KMS-11 (cell line): ENCODE measurements around the gene INPP4A.

ENCODE experiments used
- H2AFZ ChIP-seq: fragments of 200-600 bp; sonication (generic); 2 replicates; pipeline ENCODE4 v1.6.1; 2016; ENCODE audit warnings: antibody characterized with exemption, mixed run types, low read depth
- H3K27ac ChIP-seq: fragments of 200-600 bp; sonication (generic); 2 replicates; pipeline ENCODE4 v1.6.1; 2016; ENCODE audit warnings: mild to moderate bottlenecking, mixed run types
- H3K27me3 ChIP-seq: fragments of 200-600 bp; sonication (generic); 2 replicates; pipeline ENCODE4 v1.6.1; 2017; ENCODE audit warnings: mild to moderate bottlenecking, low read depth, mixed run types, moderate library complexity; ENCODE audit not compliant: insufficient read depth
- H3K36me3 ChIP-seq: fragments of 200-600 bp; sonication (generic); 2 replicates; pipeline ENCODE4 v1.6.1; 2017; ENCODE audit warnings: mild to moderate bottlenecking, mixed run types; ENCODE audit not compliant: insufficient read depth
- H3K4me1 ChIP-seq: fragments of 200-600 bp; sonication (generic); 2 replicates; pipeline ENCODE4 v1.6.1; 2016; ENCODE audit warnings: mild to moderate bottlenecking, low read depth, mixed run types; ENCODE audit not compliant: poor library complexity, severe bottlenecking
- H3K4me2 ChIP-seq: fragments of 200-600 bp; sonication (generic); 2 replicates; pipeline ENCODE4 v1.7.0; 2016; ENCODE audit warnings: mild to moderate bottlenecking, mixed run types
- H3K4me3 ChIP-seq: fragments of 200-600 bp; sonication (generic); IDR thresholded peaks from 2 replicates; pipeline ENCODE4 v1.6.1; 2017; ENCODE audit warnings: low read depth, low read length, mixed read lengths; ENCODE audit not compliant: insufficient read depth
- H3K79me2 ChIP-seq: fragments of 200-600 bp; sonication (generic); 2 replicates; pipeline ENCODE4 v1.6.1; 2016; ENCODE audit warnings: low read depth, mixed run types; ENCODE audit not compliant: insufficient read depth
- H3K9ac ChIP-seq: fragments of 200-600 bp; sonication (generic); 2 replicates; pipeline ENCODE4 v1.6.1; 2016; ENCODE audit warnings: mild to moderate bottlenecking, mixed run types
- H4K20me1 ChIP-seq: fragments of 200-600 bp; sonication (generic); 2 replicates; pipeline ENCODE4 v1.6.1; 2016; ENCODE audit warnings: mild to moderate bottlenecking, mixed run types; ENCODE audit not compliant: insufficient read depth
- TF ChIP-seq, protein P1 (sequence below): fragments of 200-600 bp; sonication (generic); conservative IDR thresholded peaks from 2 replicates; pipeline ENCODE4 v1.6.1; 2017; ENCODE audit warnings: low read depth, mild to moderate bottlenecking, antibody characterized with exemption, low read length, moderate library complexity, mixed read lengths

Gene INPP4A

DNA sequence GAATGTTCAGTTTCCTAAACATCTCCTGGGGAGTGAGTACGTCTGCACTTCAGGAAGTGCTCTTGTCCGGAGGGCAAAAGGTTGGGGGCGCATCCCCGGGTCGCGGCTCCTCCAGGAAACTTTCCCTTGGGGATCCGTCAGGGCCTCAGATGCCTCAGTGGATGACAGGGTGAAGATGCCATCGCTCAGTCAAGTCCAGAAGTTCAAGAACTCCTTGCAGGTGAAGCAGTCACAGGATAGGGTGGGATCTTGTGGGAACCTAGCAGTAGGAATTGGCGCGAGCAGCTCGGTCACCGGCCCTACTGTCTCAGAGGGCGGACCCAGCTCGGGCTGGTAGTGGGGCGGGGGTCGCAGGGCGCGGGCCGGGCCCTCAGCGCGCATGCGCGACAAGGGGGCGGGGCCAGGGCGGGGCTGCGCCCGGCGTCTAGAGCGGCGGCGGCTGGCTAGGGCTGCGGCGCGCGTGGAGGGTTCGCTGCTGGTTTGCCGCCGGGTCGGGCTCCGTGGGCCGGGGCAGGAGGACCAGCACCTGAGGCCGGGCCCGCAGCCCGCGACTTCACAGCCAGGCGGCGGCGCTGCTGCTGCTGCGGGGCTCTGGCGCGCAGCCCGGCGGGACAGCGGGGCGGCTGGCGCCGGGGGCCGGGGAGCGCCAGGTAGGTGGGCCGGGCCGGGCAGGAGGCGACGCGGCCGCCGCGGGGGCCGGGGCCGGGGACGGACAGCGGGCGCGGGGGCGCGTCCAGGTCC is at the start of gene INPP4A:
INPP4A (plus strand) TSS at position 423 of the 741 bp plus-strand sequence. CDS start 75,191 bp downstream, outside the sequence.
- peak within 1 kb of the TSS; percentile 58 for H3K4me3 ChIP-seq
- TF ChIP-seq, protein P1, sequence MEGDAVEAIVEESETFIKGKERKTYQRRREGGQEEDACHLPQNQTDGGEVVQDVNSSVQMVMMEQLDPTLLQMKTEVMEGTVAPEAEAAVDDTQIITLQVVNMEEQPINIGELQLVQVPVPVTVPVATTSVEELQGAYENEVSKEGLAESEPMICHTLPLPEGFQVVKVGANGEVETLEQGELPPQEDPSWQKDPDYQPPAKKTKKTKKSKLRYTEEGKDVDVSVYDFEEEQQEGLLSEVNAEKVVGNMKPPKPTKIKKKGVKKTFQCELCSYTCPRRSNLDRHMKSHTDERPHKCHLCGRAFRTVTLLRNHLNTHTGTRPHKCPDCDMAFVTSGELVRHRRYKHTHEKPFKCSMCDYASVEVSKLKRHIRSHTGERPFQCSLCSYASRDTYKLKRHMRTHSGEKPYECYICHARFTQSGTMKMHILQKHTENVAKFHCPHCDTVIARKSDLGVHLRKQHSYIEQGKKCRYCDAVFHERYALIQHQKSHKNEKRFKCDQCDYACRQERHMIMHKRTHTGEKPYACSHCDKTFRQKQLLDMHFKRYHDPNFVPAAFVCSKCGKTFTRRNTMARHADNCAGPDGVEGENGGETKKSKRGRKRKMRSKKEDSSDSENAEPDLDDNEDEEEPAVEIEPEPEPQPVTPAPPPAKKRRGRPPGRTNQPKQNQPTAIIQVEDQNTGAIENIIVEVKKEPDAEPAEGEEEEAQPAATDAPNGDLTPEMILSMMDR, result no peak
- H3K79me2 ChIP-seq, result peaks cover 54% of the 10 kb centered on the region
- no peaks in the 10 kb centered on the region for H4K20me1 ChIP-seq
- H3K4me2 ChIP-seq, result peak within 1 kb of the TSS; percentile 94
- no peaks in the 10 kb centered on the region for H3K27me3 ChIP-seq
- H3K36me3 ChIP-seq, result no peaks in the 10 kb centered on the region
- H3K4me1 ChIP-seq, result peaks cover 42% of the 10 kb centered on the region
- peak within 1 kb of the TSS; percentile 100 for H2AFZ ChIP-seq
- H3K9ac ChIP-seq, result peak within 1 kb of the TSS; percentile 49
- peak within 1 kb of the TSS; percentile 53 for H3K27ac ChIP-seq

DNA sequence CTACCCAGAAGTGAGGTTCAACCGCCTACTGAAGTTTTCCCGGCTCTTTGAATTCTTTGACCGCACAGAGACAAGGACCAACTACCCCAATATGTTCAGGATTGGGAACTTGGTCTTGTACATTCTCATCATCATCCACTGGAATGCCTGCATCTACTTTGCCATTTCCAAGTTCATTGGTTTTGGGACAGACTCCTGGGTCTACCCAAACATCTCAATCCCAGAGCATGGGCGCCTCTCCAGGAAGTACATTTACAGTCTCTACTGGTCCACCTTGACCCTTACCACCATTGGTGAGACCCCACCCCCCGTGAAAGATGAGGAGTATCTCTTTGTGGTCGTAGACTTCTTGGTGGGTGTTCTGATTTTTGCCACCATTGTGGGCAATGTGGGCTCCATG is 48.7 kb upstream of the INPP4A start:
- Histone ChIP-seq H3K4me3 (no peak overlapping the region), H4K20me1 (no peaks in the 10 kb centered on the region), H3K4me2 (no peak overlapping the region), H3K27ac (no peak overlapping the region), H3K27me3 (no peaks in the 10 kb centered on the region), H3K9ac (no peak overlapping the region), H3K79me2 (no peaks in the 10 kb centered on the region), H2AFZ (no peak overlapping the region), H3K36me3 (no peaks in the 10 kb centered on the region), H3K4me1 (no peaks in the 10 kb centered on the region)
- TF ChIP-seq, protein P1, result no peak

DNA sequence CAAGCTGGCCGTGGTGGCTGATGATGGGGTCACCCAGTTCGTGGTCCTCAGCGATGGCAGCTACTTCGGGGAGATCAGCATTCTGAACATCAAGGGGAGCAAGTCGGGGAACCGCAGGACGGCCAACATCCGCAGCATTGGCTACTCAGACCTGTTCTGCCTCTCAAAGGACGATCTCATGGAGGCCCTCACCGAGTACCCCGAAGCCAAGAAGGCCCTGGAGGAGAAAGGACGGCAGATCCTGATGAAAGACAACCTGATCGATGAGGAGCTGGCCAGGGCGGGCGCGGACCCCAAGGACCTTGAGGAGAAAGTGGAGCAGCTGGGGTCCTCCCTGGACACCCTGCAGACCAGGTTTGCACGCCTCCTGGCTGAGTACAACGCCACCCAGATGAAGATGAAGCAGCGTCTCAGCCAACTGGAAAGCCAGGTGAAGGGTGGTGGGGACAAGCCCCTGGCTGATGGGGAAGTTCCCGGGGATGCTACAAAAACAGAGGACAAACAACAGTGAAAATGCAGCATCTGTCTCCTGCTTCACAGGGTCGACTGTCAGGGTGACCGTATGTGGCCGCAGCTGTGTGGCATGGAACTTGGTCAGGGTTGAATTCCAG is 47.8 kb upstream of the INPP4A start:
- H2AFZ ChIP-seq, result no peak overlapping the region
- no peaks in the 10 kb centered on the region for H4K20me1 ChIP-seq
- TF ChIP-seq, protein P1, result no peak
- no peaks in the 10 kb centered on the region for H3K4me1 ChIP-seq
- H3K4me3 ChIP-seq, result no peak overlapping the region
- no peaks in the 10 kb centered on the region for H3K27me3 ChIP-seq
- no peak overlapping the region for H3K9ac ChIP-seq
- no peaks in the 10 kb centered on the region for H3K79me2 ChIP-seq
- no peak overlapping the region for H3K27ac ChIP-seq
- no peaks in the 10 kb centered on the region for H3K36me3 ChIP-seq
- no peak overlapping the region for H3K4me2 ChIP-seq

DNA sequence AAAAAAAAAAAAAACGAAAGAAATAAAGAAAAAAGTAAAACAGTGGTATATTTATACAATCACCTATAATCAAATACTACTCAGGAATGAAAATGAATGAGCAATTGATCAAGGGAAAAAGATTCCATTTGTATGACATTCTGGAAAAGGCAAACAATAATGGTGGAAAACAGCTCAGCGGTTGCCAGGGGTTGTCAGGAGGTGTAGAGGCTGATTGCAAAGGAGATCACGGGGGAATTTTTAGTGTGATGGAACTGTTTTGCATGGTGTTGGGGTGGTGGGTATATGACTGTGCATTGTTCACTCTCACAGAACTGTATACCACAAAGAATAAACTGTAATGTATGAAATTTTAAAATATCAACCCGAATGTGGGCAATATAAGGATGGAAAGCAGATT is 45.5 kb upstream of the INPP4A start:
- no peaks in the 10 kb centered on the region for H3K79me2 ChIP-seq
- H3K27me3 ChIP-seq, result no peaks in the 10 kb centered on the region
- H3K27ac ChIP-seq, result no peak overlapping the region
- no peak overlapping the region for H2AFZ ChIP-seq
- no peak overlapping the region for H3K4me2 ChIP-seq
- H3K4me3 ChIP-seq, result no peak overlapping the region
- H4K20me1 ChIP-seq, result no peaks in the 10 kb centered on the region
- TF ChIP-seq, protein P1, result no peak
- no peaks in the 10 kb centered on the region for H3K4me1 ChIP-seq
- H3K9ac ChIP-seq, result no peak overlapping the region
- H3K36me3 ChIP-seq, result no peaks in the 10 kb centered on the region
